Posterior cingulate gyrus (tissue), 11 donors: ENCODE measurements around the gene CAMK1D.
"Not testable (repeated sequence)": the region's sequence is repeated elsewhere in the genome, so short reads cannot be mapped to it uniquely, and the experiment has no call there.

Experiments
- DNase-seq, 10 donors: peaks; one replicate each; pipeline versions ENCODE4 v3.0.0 to v3.0.0-alpha.2; 2020 to 2021; ENCODE audit warnings: mixed read lengths in 3 of 10
- intact Hi-C: fragments of 100-400 bp; cut with DNase I; formaldehyde crosslinking; loops from one replicate; pipeline ENCODE4 v1.15.1; 2023

CAMK1D gene

GRCh38 chr10:12338981-12339380, 10.4 kb upstream of the CAMK1D start:
- DNase-seq: no peak
- intact Hi-C loops: no loop called here

GRCh38 chr10:12340371-12340770, 9.0 kb upstream of the CAMK1D start:
- intact Hi-C loops: loop anchor here (10.0 kb wide), 1 partner anchor 264 kb away; no protein-coding TSS in a partner anchor

GRCh38 chr10:12340937-12341336, 8.4 kb upstream of the CAMK1D start:
- no peak for DNase-seq
- intact Hi-C loops: loop anchor here (10.0 kb wide), 1 partner anchor 264 kb away; no protein-coding TSS in a partner anchor

More at GRCh38 chr10:12340371-12340770, 9.0 kb upstream of the CAMK1D start:
- DNase-seq: no peak

GRCh38 chr10:12341526-12341925, 7.8 kb upstream of the CAMK1D start:
- intact Hi-C loops: loop anchor here (10.0 kb wide), 1 partner anchor 263 kb away; no protein-coding TSS in a partner anchor
- DNase-seq: no peak

- no peak for DNase-seq
- intact Hi-C loops: loop anchor here (5.0 to 10.0 kb wide), 2 partner anchors 77 to 260 kb away; no protein-coding TSS in a partner anchor
Measured at GRCh38 chr10:12344375-12345110, 4.8 kb upstream of the CAMK1D start.

GRCh38 chr10:12346707-12347106, 2.6 kb upstream of the CAMK1D start:
- intact Hi-C loops: loop anchor here (5.0 to 10.0 kb wide), 2 partner anchors 79 to 258 kb away; no protein-coding TSS in a partner anchor

GRCh38 chr10:12348294-12348869, 965 bp upstream of the CAMK1D start:
- peak in 2 of 10 donors; percentile 71 to 86 for DNase-seq
- intact Hi-C loops: loop anchor here (5.0 to 10.0 kb wide), 2 partner anchors 81 to 256 kb away; no protein-coding TSS in a partner anchor

More at GRCh38 chr10:12346707-12347106, 2.6 kb upstream of the CAMK1D start:
- no peak for DNase-seq

- intact Hi-C loops: loop anchor here (5.0 to 10.0 kb wide), 2 partner anchors 82 to 255 kb away; no protein-coding TSS in a partner anchor
- peak in 1 of 10 donors; percentile 86 for DNase-seq
Measured at GRCh38 chr10:12349629-12350166, 351 bp downstream of the CAMK1D start.

- intact Hi-C loops: no loop called here
- DNase-seq: peak in 9 of 10 donors; percentile 16 to 91 (median 36)
Measured at GRCh38 chr10:12350167-12350872, 973 bp downstream of the CAMK1D start.

GRCh38 chr10:12350925-12351324, 1.6 kb downstream of the CAMK1D start:
- intact Hi-C loops: no loop called here
- DNase-seq: peak in 1 of 10 donors; percentile 45

- intact Hi-C loops: no loop called here
- DNase-seq: peak in 6 of 10 donors; percentile 24 to 90 (median 58)
Measured at GRCh38 chr10:12351447-12351846, 2.1 kb downstream of the CAMK1D start.

GRCh38 chr10:12351889-12352288, 2.5 kb downstream of the CAMK1D start:
- intact Hi-C loops: no loop called here
- no peak for DNase-seq

GRCh38 chr10:12353399-12354242, 4.3 kb downstream of the CAMK1D start:
- intact Hi-C loops: no loop called here
- DNase-seq: peak in 1 of 10 donors; percentile 20

GRCh38 chr10:12354696-12355095, 5.3 kb downstream of the CAMK1D start:
- intact Hi-C loops: not testable (repeated sequence)
- DNase-seq: peak in 1 of 10 donors; percentile 35

GRCh38 chr10:12355384-12355783, 6.0 kb downstream of the CAMK1D start:
- peak in 1 of 10 donors; percentile 6 for DNase-seq
- intact Hi-C loops: no loop called here

GRCh38 chr10:12357525-12358151, 8.3 kb downstream of the CAMK1D start:
- intact Hi-C loops: no loop called here
- DNase-seq: peak in 1 of 10 donors; percentile 1

- intact Hi-C loops: no loop called here
- DNase-seq: peak in 3 of 10 donors; percentile 24 to 80 (median 70)
Measured at GRCh38 chr10:12358863-12359564, 9.7 kb downstream of the CAMK1D start.

- DNase-seq: no peak
- intact Hi-C loops: no loop called here
Measured at GRCh38 chr10:12360461-12360860, 11.1 kb downstream of the CAMK1D start.
